NCI-H146 (cell line): ENCODE data around the gene STX4.
"Not testable (repeated sequence)": the region's sequence is repeated elsewhere in the genome, so short reads cannot be mapped to it uniquely, and the experiment has no call there.

Experiments used
- DNase-seq: peaks from one replicate; lab custom pipeline; 2025; lab: John Stamatoyannopoulos, UW

The STX4 gene

DNA sequence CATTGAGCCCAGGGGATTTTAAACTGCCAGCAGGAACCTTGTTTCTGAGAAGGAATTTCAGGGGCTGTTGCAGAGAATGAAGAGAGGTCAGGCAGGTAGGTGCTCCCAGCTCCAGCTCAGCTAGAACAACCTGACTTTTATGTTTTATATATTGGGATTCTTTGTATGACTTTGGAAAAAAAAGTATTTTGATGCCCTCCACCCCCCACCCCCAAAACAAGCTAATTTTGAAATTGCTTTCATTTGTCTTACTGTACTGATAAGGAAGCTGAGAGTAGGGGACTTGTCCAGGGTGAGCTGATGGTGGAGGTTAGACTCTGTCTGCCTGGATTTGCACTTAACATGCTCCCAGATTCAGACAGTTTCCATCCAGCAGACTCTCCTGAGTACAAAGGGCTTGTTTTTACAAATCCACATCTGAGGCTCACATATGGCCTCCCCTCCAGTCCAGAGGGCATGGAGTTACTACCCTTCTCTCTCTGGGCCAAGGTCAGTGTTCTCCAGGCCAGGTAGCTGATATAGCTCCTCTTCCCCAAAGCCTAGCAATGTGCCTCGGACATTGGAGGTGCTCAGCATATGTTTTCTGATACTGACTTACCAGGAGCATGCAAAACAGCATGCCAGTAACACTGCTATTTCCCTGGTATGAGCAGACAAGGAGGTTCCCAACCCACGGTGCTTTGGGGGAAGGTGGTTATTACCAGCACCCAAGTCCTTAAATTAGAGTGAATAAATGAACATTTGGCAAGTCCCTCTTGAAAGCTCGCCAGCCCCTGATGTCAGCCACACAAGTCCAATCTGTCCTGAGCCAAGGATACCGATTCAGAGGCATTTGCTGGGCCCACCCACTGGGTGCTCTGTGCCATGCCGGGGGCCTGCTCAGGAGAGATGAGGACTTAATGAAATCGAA is 34.3 kb upstream of the STX4 start:
- no peak for DNase-seq

- no peak for DNase-seq
Observed at GRCh38 chr16:31000671-31001382, 32.5 kb upstream of the STX4 start.

GRCh38 chr16:31001507-31002249 is 31.7 kb upstream of the STX4 start:
- DNase-seq, result no peak

DNA sequence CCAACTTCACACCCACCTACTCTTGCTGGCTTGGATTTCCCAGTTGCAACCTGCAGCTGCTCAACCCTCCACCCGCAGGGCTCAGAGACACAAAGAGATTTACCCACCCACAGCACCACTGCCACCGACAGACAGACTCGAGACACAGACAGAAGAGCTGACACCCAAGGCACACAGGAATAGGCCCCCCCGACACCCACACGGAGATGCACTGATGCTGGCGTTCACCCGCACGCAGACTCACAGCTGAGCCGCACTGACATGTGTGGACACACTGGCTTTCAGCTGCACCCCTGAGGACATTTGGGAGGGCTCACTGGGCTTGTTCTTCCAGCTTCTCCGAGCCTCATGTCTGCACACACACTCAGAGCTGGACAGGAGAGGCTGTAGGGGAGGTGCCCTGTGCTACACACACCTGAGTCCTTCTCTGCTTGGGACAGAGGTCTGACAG is 31.1 kb upstream of the STX4 start:
- DNase-seq, result no peak

- DNase-seq, result no peak
Observed at GRCh38 chr16:31002862-31003341, 30.5 kb upstream of the STX4 start.

DNA sequence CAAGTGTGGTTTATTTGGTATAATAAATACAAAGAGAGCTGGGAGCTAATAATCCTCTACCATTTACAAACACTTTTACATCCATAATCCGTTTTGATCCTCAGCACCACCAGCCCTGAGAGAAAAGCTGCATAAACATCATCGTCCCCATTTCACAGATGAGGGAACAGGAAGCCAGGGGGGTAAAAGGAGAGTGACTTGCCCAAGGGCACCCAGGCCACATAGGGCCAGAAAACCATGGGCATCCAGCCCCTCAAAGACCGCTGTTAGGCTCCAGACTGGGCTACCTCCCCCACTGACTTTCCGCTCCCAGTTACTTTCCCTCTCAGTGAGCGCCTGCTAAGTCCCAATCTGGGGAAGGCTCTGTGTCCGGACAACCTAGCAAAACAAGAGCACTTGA is 29.6 kb upstream of the STX4 start:
- DNase-seq, result no peak

DNA sequence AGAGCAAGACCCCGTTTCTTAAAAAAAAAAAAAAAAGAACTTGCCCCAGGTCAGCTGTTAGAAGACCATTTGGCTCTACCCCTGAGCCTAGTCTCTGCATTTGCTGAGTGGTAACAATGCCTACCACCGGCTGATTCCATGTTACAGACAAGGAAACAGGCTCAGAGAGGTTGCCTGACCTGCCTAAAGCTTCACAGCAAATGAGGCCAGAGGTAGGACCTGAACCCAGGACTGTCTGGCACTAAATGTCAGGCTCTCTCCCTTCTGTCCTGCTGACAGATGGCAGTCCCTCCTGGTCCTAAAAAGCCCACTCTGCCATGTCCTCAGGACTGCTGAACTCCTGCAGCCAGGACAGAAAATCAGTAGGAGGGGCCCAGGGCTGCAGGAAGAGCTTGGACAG is 28.7 kb upstream of the STX4 start:
- no peak for DNase-seq

DNA sequence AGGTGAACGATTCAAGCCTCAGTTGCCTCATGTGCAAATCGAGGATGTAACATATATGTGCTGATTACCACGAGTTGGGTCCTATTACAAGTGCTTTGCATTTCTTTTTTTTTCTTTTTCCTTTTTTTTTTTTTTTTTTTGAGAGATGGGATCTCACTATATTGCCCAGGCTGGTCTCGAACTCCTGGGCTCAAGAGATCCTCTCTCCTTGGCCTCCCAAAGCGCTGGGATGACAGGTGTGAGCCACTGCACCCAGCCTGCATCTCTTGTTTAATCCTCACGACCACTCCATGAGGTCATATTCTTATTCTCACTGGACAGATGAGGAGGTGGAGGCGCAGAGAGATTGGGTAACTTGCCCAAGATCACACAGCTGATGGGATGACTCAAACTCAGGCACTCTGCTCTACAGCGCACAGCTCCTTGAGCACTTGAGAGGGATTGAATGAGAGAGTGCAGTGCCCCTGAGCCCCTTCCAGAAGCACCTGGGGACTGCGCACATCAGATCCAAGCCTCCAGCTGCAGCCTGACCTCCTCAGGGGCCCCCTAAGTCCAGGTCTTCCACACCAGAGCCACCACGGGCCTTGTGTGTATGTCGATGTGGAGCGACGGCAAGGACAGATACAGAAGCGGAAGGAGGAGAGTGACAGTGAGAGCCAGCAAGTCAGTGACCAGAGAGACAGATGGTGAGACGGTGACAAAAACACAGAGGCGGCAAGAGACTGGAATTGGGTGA is 27.8 kb upstream of the STX4 start:
- DNase-seq, result no peak

DNA sequence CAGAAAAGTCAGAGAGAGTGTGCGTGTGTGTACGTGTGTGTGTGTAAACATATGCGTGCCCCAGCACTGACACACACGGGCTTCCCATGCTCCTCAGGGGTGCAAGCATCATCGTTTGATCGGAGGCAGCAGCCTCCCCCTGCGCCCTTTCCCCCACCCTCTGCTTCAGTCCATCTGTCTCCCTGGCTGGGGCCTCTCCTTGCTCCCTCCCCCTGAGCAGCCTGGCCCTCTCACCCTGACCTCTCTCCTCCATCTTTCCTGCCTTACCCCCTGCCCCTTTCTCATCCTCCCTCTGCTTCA is 27.3 kb upstream of the STX4 start:
- no peak for DNase-seq

- no peak for DNase-seq
Observed at GRCh38 chr16:31006589-31006988, 26.8 kb upstream of the STX4 start.

- DNase-seq, result no peak
Observed at GRCh38 chr16:31007684-31008083, 25.7 kb upstream of the STX4 start.

- DNase-seq, result no peak
Observed at GRCh38 chr16:31008149-31008548, 25.2 kb upstream of the STX4 start.

- DNase-seq, result no peak
Observed at GRCh38 chr16:31008551-31008950, 24.8 kb upstream of the STX4 start.

DNA sequence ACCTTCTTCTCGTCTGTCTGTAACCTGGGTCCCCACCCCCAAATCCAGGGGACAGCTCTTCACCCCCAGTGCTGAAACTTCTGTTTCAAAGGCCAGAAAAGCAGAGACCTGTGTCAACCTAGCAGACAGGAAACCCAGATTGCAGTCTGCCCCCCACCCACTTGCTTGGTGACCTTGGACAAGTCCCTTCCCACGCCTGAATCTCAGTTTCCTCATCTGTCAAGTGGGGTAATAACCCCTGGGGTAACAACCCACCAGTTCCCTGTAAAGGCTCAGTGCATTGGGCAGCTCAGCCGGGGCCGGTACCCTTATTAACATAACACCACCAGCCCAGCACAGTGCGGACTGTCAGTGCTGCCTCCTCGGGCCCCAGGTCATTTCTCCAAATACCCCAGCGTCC is 24.2 kb upstream of the STX4 start:
- no peak for DNase-seq

DNA sequence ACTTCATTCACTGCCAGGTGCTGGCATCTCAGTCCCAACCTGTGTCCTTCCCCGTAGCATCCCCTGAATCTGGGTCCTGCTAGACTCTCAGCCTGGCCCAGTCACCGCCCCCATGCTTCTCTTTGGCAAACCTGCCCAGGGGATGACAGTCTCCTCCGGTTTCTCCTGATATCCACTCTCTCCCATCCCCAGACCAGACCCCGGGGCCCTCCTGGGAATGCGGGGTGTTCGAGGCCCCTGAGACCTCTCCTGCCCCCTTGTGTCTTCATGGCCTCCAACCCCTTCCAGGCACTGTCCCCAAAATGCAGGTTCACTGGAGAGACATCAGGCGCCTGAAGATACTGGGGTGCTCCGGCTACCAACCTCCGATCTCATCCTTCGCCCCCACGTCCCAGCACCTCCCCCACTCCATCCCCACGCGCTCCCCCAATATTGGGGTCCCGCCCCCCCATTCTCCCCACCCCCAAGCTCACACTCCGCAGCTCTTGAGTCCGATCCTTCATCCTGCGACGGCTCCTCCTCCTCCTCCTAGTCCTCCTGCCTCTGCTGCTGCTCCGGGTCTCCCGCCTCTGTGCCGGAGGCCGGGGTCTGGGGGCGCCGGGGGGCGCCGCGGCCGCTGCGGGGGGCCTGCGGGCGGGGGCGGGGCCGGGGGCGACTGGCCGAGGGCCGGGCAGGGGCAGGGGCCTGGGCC is 23.3 kb upstream of the STX4 start:
- no peak for DNase-seq

DNA sequence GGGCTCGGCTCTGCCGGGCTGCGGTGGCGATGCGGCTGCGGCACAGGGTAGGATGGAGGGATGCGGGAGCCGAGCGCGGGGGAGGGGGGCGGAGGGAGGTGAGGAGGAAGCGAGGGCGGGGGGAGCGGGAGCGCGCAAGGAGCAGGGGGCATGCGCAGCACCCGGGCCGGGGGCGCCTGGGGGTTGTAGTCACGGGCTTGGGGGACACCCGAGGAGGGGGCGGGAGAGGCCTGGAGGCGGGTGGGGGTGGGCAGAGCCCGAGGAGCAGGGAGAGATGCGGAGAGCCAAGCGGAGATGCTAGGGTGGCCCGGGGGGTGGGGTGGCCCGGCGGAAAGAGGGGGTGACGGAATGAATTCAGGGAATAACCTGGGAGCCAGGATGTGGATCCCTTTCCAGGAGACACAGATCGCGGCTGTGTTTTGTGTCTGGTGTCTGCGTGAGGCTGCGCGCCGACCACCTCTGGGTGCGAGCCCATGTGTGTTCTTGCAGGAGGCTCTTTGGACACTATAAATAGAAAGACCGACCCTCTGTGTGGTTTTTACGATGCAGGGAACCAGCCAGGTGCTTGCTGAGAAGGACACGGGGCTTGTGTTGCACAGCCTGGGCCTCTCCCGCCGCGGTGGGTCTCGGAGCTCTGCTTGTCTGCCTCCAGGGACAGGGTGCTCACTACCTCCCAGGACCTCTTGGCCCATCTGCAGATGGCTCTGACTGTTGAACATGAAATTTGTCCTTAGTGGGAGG is 22.6 kb upstream of the STX4 start, which contains the start of gene STX1B:
Gene STX1B (minus strand): TSS at position 54 of the 741 bp plus-strand sequence. CDS start 242 bp downstream, outside the sequence.
- peak; percentile 89 for DNase-seq

GRCh38 chr16:31011815-31012214 is 21.5 kb upstream of the STX4 start:
- DNase-seq, result not testable (repeated sequence)

DNA sequence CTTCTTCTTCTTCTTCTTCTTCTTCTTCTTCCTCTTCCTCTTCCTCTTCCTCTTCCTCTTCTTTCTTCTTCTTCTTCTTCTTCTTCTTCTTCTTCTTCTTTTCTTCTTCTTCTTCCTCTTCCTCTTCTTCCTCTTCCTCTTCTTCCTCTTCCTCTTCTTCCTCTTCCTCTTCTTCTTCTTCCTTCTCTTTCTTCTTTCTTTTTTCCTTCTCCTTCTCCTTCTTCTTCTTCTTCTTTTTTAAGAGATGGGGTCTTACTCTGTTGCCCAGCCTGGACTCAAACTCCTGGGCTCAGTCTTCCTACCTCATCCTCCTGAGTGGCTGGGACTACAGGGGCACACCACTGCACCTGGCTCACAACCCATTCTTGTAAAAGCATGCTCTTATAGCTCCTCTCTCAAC is 20.1 kb upstream of the STX4 start:
- not testable (repeated sequence) for DNase-seq

- no peak for DNase-seq
Observed at GRCh38 chr16:31016018-31016417, 17.3 kb upstream of the STX4 start.

GRCh38 chr16:31017756-31018155 is 15.6 kb upstream of the STX4 start:
- not testable (repeated sequence) for DNase-seq
